Measurements from ENCODE around the gene GRHL3.

GRHL3 gene

GRCh38 chr1:24379733-24380315, 60.7 kb downstream of the GRHL3 start:
- DNase-seq, result no peak

DNA sequence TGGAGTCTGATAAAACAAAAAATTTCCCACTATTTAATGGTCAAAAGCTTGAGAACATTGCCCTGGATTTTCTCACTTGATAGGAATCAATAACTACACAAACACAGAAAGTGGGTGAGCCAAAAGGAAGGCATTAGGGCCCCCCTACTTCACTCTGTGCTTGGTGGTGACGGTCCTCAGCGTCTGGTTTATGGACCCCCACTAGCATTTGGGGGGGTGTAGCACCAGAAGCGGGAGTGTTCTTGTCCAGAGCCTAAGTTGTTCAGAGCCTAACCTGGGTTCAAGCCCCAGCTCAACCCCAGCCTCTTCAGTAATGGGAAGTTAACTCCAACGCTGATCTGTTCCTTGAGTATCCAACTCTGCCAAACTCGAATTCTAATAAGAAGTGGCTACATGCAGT, 61.4 kb downstream of the GRHL3 start:
- no peak for DNase-seq

GRCh38 chr1:24381256-24381655, 62.1 kb downstream of the GRHL3 start:
- no peak for DNase-seq

DNA sequence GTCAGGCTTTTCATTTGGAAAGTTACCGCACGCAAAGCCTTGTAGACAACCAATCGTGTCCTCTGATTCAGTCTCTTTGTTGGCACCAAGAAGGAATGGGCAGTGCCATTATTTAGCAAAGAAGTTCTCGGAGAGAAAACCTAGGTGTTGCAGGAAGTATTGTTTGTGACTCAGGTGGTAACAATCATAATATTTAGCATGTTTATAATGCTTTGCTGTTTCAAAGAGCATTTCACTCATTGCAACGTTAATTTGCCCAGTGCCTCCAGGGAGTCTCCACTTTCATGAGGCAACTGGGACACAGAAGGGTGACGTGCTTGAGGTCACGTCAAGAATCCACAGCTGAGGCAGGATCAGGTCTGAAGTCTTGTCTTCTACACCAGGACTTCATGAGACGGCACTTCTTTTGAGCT, 63.0 kb downstream of the GRHL3 start:
- DNase-seq, result no peak

DNA sequence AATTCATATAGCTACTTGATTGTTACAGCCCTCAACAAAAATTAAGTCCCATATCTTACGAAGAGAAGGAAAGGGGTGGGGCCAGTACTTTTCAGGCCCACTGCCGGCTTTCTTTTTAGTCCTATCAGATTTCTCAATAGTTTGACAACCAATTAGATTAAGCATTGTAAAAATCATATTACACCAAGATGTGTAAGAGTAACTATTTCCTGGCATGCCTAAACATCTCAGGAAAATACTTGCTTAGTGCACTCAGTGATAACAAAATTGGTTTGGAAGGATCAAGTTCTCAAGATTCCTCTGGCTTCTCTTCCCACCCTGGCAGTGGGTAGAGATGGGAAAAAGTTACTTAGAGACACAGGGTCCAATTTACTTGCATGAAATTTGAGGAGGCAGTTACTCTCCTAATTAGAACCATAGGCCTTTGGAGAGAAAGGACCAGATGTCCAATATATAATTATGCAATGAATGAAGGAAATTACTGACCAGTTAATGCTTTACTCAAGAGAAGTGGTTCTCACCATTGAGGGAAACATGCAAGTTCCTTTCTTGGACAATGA, 64.3 kb downstream of the GRHL3 start:
- no peak for DNase-seq

DNA sequence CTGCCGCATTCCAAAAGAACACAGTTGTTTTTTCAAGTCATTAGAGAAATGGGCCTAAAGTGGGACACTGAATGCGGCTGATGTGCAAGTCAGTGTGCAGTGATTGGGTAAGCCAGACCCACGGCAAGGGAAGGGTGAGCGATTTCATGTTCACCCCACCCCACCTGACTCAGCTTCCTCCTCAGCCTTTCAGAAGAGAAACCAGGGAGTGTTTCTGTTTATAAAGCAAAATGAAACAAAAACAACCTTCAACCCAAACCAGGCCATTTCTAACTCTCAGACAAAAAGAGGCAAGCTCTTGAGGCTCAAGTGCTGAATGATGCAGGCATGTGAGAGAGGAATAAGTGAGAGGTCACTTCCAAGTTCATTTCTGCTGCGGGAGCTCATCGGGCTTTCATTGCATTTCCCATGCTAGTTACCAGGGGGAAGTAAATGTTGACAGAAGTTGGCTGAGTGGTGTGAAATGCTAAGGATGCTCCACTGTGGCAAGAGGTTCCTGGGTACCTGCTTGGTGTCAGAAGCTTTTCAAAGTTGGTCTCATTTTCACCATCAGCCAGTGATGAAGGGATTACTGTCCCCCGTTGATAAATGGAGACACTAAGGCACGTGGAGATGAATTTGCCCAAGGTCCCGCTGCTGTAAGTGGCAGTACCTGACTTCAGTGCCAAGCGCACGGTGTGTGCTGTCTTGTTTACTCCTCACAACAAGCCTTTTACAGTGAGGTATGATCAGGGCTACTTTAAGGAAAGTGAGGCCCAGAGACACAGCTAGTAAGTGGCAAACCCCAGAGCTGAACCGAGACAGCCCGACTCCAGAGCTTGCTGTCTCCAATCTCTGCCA, 65.3 kb downstream of the GRHL3 start:
- DNase-seq, result peak in 1 of 4 experiments; percentile 15

DNA sequence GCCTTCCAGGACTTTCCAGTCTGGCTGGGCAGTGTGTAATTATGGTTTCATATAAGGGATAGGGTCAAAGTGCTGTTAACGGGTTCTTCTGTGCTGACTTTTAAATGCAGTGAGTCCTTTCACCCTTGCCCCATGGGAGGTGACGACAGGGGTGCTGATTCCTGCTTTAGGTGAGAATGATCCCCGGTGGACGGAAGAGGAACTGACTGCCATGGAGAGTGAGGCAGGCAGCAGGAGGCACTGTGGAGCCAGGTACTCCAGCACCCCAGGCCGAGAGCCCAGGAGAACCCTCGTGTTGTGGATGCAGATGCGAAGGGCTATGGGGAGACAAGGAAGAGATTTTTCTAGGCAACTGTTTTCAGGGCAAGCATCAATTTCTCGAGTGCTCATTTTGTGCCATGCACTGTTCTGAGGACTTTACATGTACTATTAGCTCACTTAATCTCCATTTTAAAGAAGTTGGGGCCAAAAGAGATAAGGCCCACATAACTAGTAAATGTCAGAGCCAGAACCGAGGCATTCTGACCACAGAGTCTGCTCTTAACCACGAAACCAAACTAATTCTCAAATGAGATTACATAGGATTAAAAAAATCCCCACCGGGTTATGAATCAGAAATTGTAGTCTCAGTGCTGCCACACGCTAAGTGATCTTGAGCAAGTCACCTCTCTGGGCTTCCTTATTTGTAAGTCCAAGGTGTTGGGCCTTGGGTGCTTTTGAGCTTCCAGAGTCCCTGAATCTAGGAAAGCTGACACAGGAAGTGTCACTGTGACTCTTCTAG, 66.2 kb downstream of the GRHL3 start:
- no peak for DNase-seq

DNA sequence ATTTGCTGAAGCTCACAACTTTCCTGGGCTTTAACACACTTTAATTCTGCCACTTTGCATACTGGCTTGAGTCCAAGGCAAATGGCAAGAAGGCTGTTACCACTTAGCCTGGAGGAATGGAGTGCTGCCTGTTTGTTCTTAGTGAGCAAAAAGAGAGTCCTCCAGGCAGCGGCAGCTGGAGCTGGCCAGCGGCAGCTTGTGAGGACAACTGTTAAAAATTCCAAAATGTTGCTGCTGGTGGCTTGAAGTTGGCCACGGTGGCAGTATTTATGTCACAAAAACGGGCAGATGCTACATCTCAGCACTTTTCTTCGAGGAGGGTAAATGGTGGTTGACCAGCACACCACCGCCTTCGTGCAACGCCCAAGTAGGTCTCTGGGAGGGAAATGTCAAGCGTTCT, 67.1 kb downstream of the GRHL3 start:
- DNase-seq, result no peak

GRCh38 chr1:24386931-24387330, 67.8 kb downstream of the GRHL3 start:
- DNase-seq, result no peak

GRCh38 chr1:24387636-24388175, 68.5 kb downstream of the GRHL3 start:
- DNase-seq, result no peak

GRCh38 chr1:24388331-24388885, 69.3 kb downstream of the GRHL3 start:
- DNase-seq, result no peak

DNA sequence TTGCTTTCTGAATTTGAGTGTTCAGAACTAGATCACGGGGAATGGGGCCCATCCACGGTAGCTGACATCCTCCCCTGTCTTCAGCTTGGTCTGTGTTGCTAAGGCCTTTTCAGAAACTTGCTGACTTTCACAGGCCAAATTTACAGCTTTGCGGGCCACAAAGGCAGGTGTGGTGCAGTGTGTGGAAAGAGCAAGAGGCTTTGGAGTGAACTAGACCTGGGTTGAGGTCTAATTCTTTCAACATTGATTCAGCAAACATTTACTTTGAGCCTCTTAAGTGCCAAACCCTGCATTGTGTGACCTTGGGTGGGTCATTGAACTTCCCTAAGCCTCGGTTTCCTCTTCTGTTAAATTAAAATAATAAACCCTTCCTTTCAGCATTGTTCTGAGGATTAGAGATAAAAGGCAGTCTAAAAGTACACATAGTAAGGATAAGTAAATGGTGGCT, 70.1 kb downstream of the GRHL3 start:
- DNase-seq, result no peak

DNA sequence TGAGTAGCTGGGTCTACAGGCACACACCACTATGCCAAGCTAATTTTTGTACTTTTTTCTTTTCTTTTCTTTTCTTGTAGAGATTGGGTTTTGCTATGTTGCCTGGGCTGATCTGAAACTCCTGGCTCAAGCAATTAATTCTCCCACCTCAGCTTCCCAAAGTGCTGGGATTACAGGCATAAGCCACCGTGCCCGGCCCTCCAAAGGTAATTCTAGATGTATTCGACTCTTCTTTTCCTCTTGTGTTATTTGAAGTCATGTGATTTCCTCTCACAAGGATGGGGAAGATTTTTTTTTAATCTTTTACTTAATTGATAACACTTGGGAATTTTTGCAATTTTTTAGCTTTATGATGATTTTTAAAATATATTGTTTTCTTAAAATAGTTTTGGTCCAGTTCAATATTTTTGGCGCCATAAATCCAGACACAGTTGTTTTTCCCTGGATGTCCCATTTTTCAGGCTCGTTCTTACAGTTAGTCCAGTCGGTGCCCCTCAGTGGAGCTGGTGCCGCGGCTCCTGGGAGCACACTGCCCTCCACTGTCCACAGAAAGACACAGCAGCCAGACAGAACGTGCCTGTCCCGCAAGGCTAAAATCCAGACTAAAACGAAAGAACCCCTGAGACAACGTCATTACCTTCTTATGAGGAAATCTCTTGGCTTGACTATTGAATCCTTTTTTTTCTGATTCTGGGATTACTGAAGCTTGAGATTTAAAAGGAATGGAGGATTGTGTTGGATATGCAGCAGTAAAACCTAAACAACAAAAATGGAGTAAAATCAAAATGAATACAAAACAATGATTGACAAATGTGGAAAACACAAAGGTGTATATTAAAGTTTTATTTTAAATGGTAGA, 72.0 kb downstream of the GRHL3 start:
- DNase-seq, result peak; percentile 32 to 41 (median 34)

DNA sequence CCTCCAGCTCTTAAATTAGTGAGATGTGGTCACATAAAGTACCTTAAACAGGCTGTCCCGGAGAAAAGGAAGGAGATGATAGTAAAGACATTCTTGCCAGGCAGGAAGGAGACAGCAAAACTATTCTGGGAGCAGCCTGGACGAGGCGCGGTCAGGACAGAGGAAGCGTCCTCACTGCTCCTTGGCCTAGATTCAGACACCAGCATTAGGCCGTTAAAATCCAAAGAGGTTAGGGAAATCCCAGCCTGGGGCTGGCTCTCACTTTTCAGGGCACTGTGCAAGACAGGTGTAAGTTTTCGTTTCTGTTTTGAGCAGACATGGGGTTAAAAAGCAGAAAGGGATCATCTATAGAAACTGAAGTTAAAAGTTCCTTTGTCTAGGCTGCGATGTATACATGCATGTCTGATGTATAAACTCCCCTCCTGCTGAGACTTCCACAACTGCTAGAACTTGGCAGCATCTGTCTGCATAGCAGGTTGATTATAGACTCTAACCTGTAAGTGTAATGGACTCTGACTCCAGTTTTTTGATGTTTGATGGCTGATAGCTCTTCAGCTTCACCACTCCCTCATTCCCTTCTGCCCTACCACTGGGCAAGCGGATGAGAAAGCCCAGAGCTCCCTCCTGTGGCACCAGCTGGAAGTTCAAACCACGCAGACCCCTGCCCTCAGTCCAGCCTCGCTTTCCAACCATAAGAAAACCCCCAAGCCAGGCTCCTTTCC, 72.9 kb downstream of the GRHL3 start:
- DNase-seq, result peak in 3 of 4 experiments; percentile 16 to 26 (median 21)

- DNase-seq, result no peak
These were observed 73.4 kb downstream of the GRHL3 start for GRCh38 chr1:24392604-24392946.

- no peak for DNase-seq
These were observed 74.0 kb downstream of the GRHL3 start for GRCh38 chr1:24392982-24393650.

- DNase-seq, result no peak
These were observed 74.7 kb downstream of the GRHL3 start for GRCh38 chr1:24393892-24394291.

- DNase-seq, result no peak
These were observed 80.9 kb downstream of the GRHL3 start for GRCh38 chr1:24400065-24400464.

DNA sequence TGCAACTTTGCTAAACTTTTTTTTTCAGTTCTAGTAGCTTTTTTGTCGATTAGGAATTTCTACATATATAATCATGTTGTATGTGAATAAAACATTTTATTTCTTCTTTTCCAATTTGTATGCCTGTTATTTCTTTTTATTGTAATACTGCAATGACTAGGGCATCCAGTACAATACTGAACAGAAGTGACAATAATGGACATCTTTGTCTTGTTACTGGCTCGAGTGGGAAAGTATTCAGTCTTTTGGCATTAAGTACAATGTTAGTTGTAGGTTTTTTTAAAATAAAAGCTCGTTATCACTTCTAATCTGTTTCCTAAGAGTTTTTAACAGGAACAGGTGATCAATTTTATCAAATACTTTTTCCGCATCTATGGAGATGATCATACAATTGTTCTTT, 84.6 kb downstream of the GRHL3 start:
- DNase-seq, result no peak

Measured in activated CD4-positive, CD25-positive, alpha-beta regulatory T cell (primary cell).